Breast epithelium (tissue), 3 donors: ENCODE data around the gene E4F1.

ENCODE experiments used
- POLR2A ChIP-seq: fragments of 450-650 bp; IDR thresholded peaks from one replicate; pipeline ENCODE4 v1.6.1; 2016; ENCODE audit warnings: antibody characterized with exemption, mild to moderate bottlenecking, moderate library complexity
- POLR2AphosphoS5 ChIP-seq, 3 donors: sonication (generic); formaldehyde crosslinking; IDR thresholded peaks; one replicate each; pipeline ENCODE4 v1.6.1; 2017; ENCODE audit warnings: antibody characterized with exemption in 3 of 3
- TF ChIP-seq, protein P1 (sequence below), 3 donors: fragments of 450-650 bp; IDR thresholded peaks; one replicate each; pipeline ENCODE4 v1.5.1; 2016 to 2017; ENCODE audit warnings: antibody characterized with exemption in 3 of 3, mild to moderate bottlenecking in 3 of 3, moderate library complexity in 3 of 3

- no peak for TF ChIP-seq POLR2A
- TF ChIP-seq, protein P1, sequence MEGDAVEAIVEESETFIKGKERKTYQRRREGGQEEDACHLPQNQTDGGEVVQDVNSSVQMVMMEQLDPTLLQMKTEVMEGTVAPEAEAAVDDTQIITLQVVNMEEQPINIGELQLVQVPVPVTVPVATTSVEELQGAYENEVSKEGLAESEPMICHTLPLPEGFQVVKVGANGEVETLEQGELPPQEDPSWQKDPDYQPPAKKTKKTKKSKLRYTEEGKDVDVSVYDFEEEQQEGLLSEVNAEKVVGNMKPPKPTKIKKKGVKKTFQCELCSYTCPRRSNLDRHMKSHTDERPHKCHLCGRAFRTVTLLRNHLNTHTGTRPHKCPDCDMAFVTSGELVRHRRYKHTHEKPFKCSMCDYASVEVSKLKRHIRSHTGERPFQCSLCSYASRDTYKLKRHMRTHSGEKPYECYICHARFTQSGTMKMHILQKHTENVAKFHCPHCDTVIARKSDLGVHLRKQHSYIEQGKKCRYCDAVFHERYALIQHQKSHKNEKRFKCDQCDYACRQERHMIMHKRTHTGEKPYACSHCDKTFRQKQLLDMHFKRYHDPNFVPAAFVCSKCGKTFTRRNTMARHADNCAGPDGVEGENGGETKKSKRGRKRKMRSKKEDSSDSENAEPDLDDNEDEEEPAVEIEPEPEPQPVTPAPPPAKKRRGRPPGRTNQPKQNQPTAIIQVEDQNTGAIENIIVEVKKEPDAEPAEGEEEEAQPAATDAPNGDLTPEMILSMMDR (IDR thresholded peaks at IDR 0.05) = no peak
- TF ChIP-seq POLR2AphosphoS5 (IDR thresholded peaks at IDR 0.05) = no peak
Observed at GRCh38 chr16:2228161-2228824, 4.9 kb downstream of the E4F1 start.
